Calu3 (cell line): ENCODE measurements around the gene SOS2. TPM values are rescaled to one million over a fixed set of nuclear protein-coding genes. Genes with fewer than 3 reads are reported as not detected.

ENCODE experiments used
- Bru-seq: library from RNA; stranded (reverse); fragments of 400-500 nt; gene quantifications from one replicate; lab custom pipeline; 2021; lab: Mats Ljungman, UMichigan
- BruChase-seq, 2 experiments: library from RNA; stranded (reverse); fragments of 400-500 nt; gene quantifications; one replicate each; lab custom pipeline; 2021; lab: Mats Ljungman, UMichigan
- BruUV-seq: library from RNA; stranded (reverse); fragments of 400-500 nt; replicated peaks from 2 replicates; lab custom pipeline; 2021; lab: Mats Ljungman, UMichigan
- CTCF ChIA-PET: fragments of 300-600 bp; sonication (Branson Sonifier 250); formaldehyde crosslinking; loops from one replicate; lab custom pipeline; 2022; ENCODE audit warnings: antibody characterized with exemption; lab: Charles Lee
- DNase-seq: peaks from one replicate; pipeline ENCODE4 v3.0.0; 2022
- H3K27ac Mint-ChIP-seq: one replicate; pipeline ENCODE4 v1.8.0; 2022; ENCODE audit warnings: mixed read lengths; ENCODE audit not compliant: unreplicated experiment
- H3K27me3 Mint-ChIP-seq: one replicate; pipeline ENCODE4 v1.8.0; 2022; ENCODE audit warnings: mixed read lengths; ENCODE audit not compliant: unreplicated experiment
- H3K36me3 Mint-ChIP-seq: one replicate; pipeline ENCODE4 v1.8.0; 2022; ENCODE audit warnings: mild to moderate bottlenecking, moderate library complexity, mixed read lengths; ENCODE audit not compliant: insufficient read depth, unreplicated experiment
- H3K4me1 Mint-ChIP-seq: one replicate; pipeline ENCODE4 v1.8.0; 2022; ENCODE audit warnings: mild to moderate bottlenecking, low read depth, mixed read lengths; ENCODE audit not compliant: unreplicated experiment
- H3K4me3 Mint-ChIP-seq: one replicate; pipeline ENCODE4 v1.8.0; 2022; ENCODE audit warnings: mild to moderate bottlenecking, low read depth, moderate library complexity, mixed read lengths; ENCODE audit not compliant: unreplicated experiment
- H3K9me3 Mint-ChIP-seq: one replicate; pipeline ENCODE4 v1.8.0; 2022; ENCODE audit warnings: low read depth, mixed read lengths; ENCODE audit not compliant: unreplicated experiment
- intact Hi-C: fragments of 100-400 bp; cut with micrococcal nuclease; formaldehyde crosslinking; loops from one replicate; pipeline ENCODE4 v1.10.0; 2022; ENCODE audit not compliant: unreplicated experiment
- long read RNA-seq: library from polyadenylated mRNA; stranded (forward); transcript quantifications from one replicate; pipeline ENCODE4 v2.0.0, GENCODE V29; 2022
- total RNA-seq: library from RNA; stranded (reverse); gene quantifications from 2 replicates; pipeline ENCODE4 v1.2.3, GENCODE V29; 2022
- TF ChIP-seq, protein P1 (sequence below): fragments of 200-600 bp; IDR thresholded peaks from one replicate; pipeline ENCODE4 v1.8.0; 2022; ENCODE audit warnings: antibody characterized with exemption; ENCODE audit not compliant: unreplicated experiment

The SOS2 gene
- total RNA-seq (14.7 and 17.1 TPM in 2 replicates), Bru-seq, nascent RNA (percentile 74 among the genes with signal in this experiment), BruChase-seq, experiment 1, labeled RNA remaining after a 6-hour chase (percentile 67 among the genes with signal in this experiment), BruChase-seq, experiment 2, labeled RNA remaining after a 2-hour chase (percentile 68 among the genes with signal in this experiment)
- long read RNA-seq, full-length matches to known transcripts, result 1 of 7 reads
- long read RNA-seq, partial matches to known transcripts, result 3 of 7 reads
- long read RNA-seq, other reads (novel, unspliced or antisense), result 3 of 7 reads

DNA sequence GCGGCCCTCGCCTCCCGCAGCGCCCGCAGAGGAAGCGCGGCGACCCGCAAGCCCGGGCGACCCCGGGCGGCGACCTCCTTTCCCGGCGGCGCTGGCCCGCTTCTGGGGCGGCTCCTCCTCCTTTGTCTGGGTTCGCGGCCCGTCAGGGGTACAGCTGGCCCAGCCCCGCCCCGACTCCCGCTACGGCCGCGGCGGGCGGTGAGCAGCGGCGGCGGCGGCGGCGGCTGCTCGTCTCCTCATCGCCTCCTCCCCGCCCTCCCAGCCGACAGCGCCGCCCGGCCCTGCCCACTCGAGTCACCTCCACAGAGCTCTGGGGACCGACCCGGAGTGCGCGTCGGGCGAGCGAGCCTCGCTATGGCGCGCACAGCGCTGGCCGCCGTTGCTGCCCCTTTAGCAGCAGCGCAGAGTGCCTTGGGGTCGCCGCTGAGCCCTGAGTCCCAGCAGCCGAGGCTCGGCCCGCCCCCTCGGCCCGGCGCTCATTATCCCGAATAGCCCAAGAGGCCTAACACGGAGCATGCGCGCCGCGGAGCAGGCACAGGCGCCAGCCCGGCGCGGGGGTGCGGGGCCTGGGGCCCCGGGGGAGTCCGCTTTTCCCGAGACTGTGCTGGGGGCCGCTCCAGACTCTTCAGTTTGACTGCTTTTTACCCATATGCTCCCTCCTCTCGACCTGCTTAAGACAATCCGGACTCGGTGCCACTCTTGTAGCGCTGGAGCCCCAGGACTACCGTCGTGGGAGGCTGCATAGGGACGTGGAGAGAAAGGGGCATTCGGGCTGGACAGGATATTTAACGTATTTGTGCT lies at the start of gene SOS2:
Gene SOS2 (minus strand): TSS at position 104 of the 801 bp plus-strand sequence. CDS start 295 bp downstream, outside the sequence.
- intact Hi-C loops, result no loop called here
- no TSS peak for BruUV-seq

DNA sequence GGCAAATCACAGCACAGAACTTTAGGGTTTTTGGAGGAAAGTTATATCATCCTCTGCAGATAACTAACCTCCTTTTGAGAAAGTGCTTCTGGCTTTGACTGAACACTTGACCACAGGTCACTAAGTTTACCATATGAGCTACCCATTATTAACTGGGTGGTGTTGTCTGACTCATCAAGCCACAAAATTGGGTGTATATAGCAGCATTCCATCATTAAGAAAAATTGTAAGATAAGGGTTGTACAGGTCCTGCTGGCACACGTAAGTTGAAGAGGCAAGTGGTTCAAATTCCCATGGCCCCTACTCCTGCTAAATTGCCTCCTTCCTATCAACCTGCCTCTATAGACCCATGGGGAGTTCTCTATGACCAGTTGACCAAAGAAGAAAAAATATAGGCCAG lies 41.1 kb upstream of the SOS2 start:
- H3K9me3 Mint-ChIP-seq, result no peaks in the 10 kb centered on the region
- no peak overlapping the region for H3K27ac Mint-ChIP-seq
- no peaks in the 10 kb centered on the region for H3K36me3 Mint-ChIP-seq
- DNase-seq, result no peak
- no peaks in the 10 kb centered on the region for H3K4me1 Mint-ChIP-seq
- H3K27me3 Mint-ChIP-seq, result no peaks in the 10 kb centered on the region
- intact Hi-C loops, result no loop called here
- TF ChIP-seq, protein P1, sequence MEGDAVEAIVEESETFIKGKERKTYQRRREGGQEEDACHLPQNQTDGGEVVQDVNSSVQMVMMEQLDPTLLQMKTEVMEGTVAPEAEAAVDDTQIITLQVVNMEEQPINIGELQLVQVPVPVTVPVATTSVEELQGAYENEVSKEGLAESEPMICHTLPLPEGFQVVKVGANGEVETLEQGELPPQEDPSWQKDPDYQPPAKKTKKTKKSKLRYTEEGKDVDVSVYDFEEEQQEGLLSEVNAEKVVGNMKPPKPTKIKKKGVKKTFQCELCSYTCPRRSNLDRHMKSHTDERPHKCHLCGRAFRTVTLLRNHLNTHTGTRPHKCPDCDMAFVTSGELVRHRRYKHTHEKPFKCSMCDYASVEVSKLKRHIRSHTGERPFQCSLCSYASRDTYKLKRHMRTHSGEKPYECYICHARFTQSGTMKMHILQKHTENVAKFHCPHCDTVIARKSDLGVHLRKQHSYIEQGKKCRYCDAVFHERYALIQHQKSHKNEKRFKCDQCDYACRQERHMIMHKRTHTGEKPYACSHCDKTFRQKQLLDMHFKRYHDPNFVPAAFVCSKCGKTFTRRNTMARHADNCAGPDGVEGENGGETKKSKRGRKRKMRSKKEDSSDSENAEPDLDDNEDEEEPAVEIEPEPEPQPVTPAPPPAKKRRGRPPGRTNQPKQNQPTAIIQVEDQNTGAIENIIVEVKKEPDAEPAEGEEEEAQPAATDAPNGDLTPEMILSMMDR, result no peak
- BruUV-seq, result no TSS peak
- no peak overlapping the region for H3K4me3 Mint-ChIP-seq
- CTCF ChIA-PET, result no interaction called here

More for the DNA sequence above, at the start of gene SOS2:
- peaks cover 2% of the 10 kb centered on the region for H3K4me1 Mint-ChIP-seq
- peaks cover 18% of the 10 kb centered on the region for H3K36me3 Mint-ChIP-seq
- no peaks in the 10 kb centered on the region for H3K27me3 Mint-ChIP-seq
- H3K9me3 Mint-ChIP-seq, result no peaks in the 10 kb centered on the region
- CTCF ChIA-PET, result no interaction called here
- H3K4me3 Mint-ChIP-seq, result peak within 1 kb of the TSS; percentile 74
- peak; percentile 84 for DNase-seq
- peak within 1 kb of the TSS; percentile 36 for H3K27ac Mint-ChIP-seq
- TF ChIP-seq, protein P1, result no peak

DNA sequence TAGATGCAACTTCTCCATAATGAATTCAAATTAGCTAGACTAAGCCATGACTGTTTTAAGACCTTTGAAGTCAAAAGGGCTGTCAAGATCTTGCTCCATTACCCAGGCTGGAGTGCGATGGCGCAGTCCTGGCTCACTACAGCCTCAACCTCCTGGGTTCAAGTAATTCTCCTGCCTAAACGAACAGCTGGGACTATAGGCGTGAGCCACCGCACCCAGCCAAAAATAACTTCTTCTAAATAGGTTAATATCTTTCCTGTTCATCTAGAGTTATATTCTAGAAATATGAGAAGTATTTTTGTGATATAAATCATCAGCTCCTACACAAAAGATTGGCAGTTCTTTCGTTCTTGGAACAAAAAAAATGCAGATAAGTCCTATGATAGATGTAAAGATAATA lies 39.6 kb upstream of the SOS2 start:
- CTCF ChIA-PET, result no interaction called here
- Mint-ChIP-seq H3K27ac (no peak overlapping the region), H3K27me3 (no peaks in the 10 kb centered on the region), H3K9me3 (no peaks in the 10 kb centered on the region), H3K4me3 (no peak overlapping the region), H3K4me1 (no peaks in the 10 kb centered on the region), H3K36me3 (no peaks in the 10 kb centered on the region)
- intact Hi-C loops, result no loop called here
- no peak for DNase-seq
- no TSS peak for BruUV-seq
- TF ChIP-seq, protein P1, result no peak

DNA sequence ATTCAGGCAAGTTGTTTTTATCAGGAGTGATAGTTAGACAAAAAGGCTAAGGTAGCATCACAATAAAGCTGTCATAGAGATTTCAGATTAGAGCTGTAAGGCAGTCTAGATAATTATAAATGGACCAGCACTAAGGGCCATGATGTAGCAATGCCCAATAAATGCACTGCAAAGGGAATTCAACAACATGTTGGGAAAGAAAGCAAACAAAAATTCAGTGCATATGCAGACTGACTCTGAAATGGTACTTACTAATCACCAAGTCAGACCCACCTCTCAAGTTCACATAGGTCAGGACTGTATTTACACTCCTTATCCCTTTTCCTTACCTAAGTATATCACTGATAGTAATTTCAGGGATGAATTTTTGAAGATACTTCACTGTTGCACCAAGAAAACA lies 33.7 kb upstream of the SOS2 start:
- CTCF ChIA-PET, result interaction anchor here (0.6 kb wide), 1 partner anchor 70 kb away, joined by 4 read pairs; no protein-coding TSS in a partner anchor
- Mint-ChIP-seq H3K36me3 (no peaks in the 10 kb centered on the region), H3K27ac (no peak overlapping the region), H3K27me3 (no peaks in the 10 kb centered on the region), H3K9me3 (no peaks in the 10 kb centered on the region), H3K4me3 (no peak overlapping the region), H3K4me1 (no peaks in the 10 kb centered on the region)
- TF ChIP-seq, protein P1, result no peak
- no peak for DNase-seq
- no TSS peak for BruUV-seq
- intact Hi-C loops, result no loop called here
